ENCODE measurements around the gene USP31. TPM values are rescaled to one million over a fixed set of nuclear protein-coding genes. Genes with fewer than 3 reads are reported as not detected.

USP31 gene
- total and polyA plus RNA-seq, 2 of the 13 experiments (the other 11 are each of a cell fraction or from before 2014, with no cell fraction given) = 22.5 to 23.3 TPM

GRCh38 chr16:23182206-23182678, 33.0 kb upstream of the USP31 start (continued):
- TF ChIP-seq ATF2 (CRISPR knock-in tag; IDR thresholded peaks at IDR 0.05) = peak; percentile 66; the same call in 1 of the 2 replicates
- no peak for TF ChIP-seq MBD4 (IDR thresholded peaks at IDR 0.05; ENCODE audit: borderline replicate concordance, low read length)
- TF ChIP-seq ZSCAN25 (CRISPR knock-in tag; IDR thresholded peaks at IDR 0.05) = no peak
- 0 out of 2 replicates have a peak, but pooled peaks have one; percentile 33 for TF ChIP-seq SIX4 (CRISPR knock-in tag; IDR thresholded peaks at IDR 0.05)
- TF ChIP-seq ZNF260 (CRISPR knock-in tag; IDR thresholded peaks at IDR 0.05; ENCODE audit: borderline replicate concordance, low read depth) = no peak
- peak; percentile 38; the same call in 1 of the 2 replicates for TF ChIP-seq SOX5 (CRISPR knock-in tag; IDR thresholded peaks at IDR 0.05; ENCODE audit: borderline replicate concordance)
- TF ChIP-seq EP300 (IDR thresholded peaks at IDR 0.05; ENCODE audit: low read depth in 2 of 2, low read length in 2 of 2) = no peak
- no peak for TF ChIP-seq EP300 (CRISPR knock-in tag; IDR thresholded peaks at IDR 0.05; ENCODE audit: borderline replicate concordance)
- TF ChIP-seq ZNF589 (CRISPR knock-in tag; conservative IDR thresholded peaks at IDR 0.05) = no peak
- peak; percentile 39; the same call in 1 of the 2 replicates for TF ChIP-seq SP5 (CRISPR knock-in tag; IDR thresholded peaks at IDR 0.05; ENCODE audit: borderline replicate concordance, low read depth)
- peak; percentile 45; the same call in 1 of the 2 replicates for TF ChIP-seq KDM5B (CRISPR knock-in tag; IDR thresholded peaks at IDR 0.05; ENCODE audit: borderline replicate concordance)
- no peak for TF ChIP-seq ZNF776 (CRISPR knock-in tag; IDR thresholded peaks at IDR 0.05)
- TF ChIP-seq PPARG (CRISPR knock-in tag; conservative IDR thresholded peaks at IDR 0.05) = peak; percentile 50; the same call in 1 of the 2 replicates
- no peak for TF ChIP-seq FOXA1 (IDR thresholded peaks at IDR 0.05)
- TF ChIP-seq FOXA1 (CRISPR knock-in tag; IDR thresholded peaks at IDR 0.05) = peak; percentile 35; the same call in 1 of the 2 replicates
- peak; percentile 88 for TF ChIP-seq ZNF331 (CRISPR knock-in tag; IDR thresholded peaks at IDR 0.05)
- TF ChIP-seq ZSCAN21 (CRISPR knock-in tag; IDR thresholded peaks at IDR 0.05; ENCODE audit: borderline replicate concordance) = peak; percentile 81; the same call in 1 of the 2 replicates
- TF ChIP-seq MYNN (CRISPR knock-in tag; IDR thresholded peaks at IDR 0.05; ENCODE audit: low read depth) = 0 out of 2 replicates have a peak, but pooled peaks have one; percentile 54
- peak; percentile 89; the same call in 1 of the 2 replicates for TF ChIP-seq ETV6 (CRISPR knock-in tag; conservative IDR thresholded peaks at IDR 0.05)
- peak; percentile 100 for TF ChIP-seq RAD21 (CRISPR knock-in tag; IDR thresholded peaks at IDR 0.05)
- TF ChIP-seq KMT2A (CRISPR knock-in tag; IDR thresholded peaks at IDR 0.05) = peak; percentile 56; the same call in 1 of the 2 replicates
- TF ChIP-seq ZKSCAN8 (CRISPR knock-in tag; IDR thresholded peaks at IDR 0.05; ENCODE audit: borderline replicate concordance) = 0 out of 2 replicates have a peak, but pooled peaks have one; percentile 55
- TF ChIP-seq IRF2 (CRISPR knock-in tag; IDR thresholded peaks at IDR 0.05) = peak; percentile 67
- TF ChIP-seq CTCF (CRISPR knock-in tag; IDR thresholded peaks at IDR 0.05) = peak; percentile 95
- TF ChIP-seq EZH2 (conservative IDR thresholded peaks at IDR 0.05; ENCODE audit: low read depth, low read length) = no peak
- TF ChIP-seq ZNF225 (CRISPR knock-in tag; IDR thresholded peaks at IDR 0.05) = 0 out of 2 replicates have a peak, but pooled peaks have one; percentile 50
- TF ChIP-seq NCOA5 (CRISPR knock-in tag; IDR thresholded peaks at IDR 0.05) = no peak
- peak; percentile 81; the same call in 1 of the 2 replicates for TF ChIP-seq ZNF512 (CRISPR knock-in tag; IDR thresholded peaks at IDR 0.05)
- 0 out of 2 replicates have a peak, but pooled peaks have one; percentile 33 for TF ChIP-seq DMAP1 (CRISPR knock-in tag; IDR thresholded peaks at IDR 0.05)

Data from HepG2 (cell line).